ENCODE data around the gene TMPRSS3. TPM values are rescaled to one million over a fixed set of nuclear protein-coding genes. Genes with fewer than 3 reads are reported as not detected.

Gene TMPRSS3
- total RNA-seq, 1 experiment from 2014 or later = 10.3 TPM

DNA sequence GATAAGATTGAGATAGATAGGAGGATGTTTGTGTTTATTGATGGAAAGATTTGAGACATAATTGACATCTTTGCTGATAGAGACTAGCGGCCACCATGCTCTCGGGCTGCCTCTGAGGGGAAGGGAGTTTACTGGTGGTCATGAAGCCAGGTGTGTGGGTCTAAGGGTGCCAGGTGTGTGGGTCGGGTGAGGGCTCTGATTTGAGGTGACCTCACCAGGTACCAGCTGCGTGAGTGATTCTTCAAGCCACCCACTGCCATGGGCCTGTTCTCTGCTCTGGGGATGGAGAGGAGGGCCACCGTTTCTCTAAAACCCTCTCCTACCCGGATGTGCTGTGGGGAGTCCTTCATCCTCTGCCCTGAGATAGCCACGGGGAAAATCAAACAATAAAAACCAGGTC is 11.0 kb upstream of the TMPRSS3 start:
- intact Hi-C loops (cut with micrococcal nuclease; ENCODE audit: unreplicated experiment) = no loop called here
- H3K9me3 Mint-ChIP-seq (ENCODE audit: low read depth, unreplicated experiment) = peaks cover 2% of the 10 kb centered on the region
- H3K4me1 Mint-ChIP-seq (ENCODE audit: low read depth, unreplicated experiment) = no peaks in the 10 kb centered on the region
- BruUV-seq (replicated peaks) = no TSS peak
- H3K36me3 Mint-ChIP-seq (ENCODE audit: insufficient read depth, unreplicated experiment) = no peaks in the 10 kb centered on the region
- H3K27me3 Mint-ChIP-seq (ENCODE audit: unreplicated experiment) = no peaks in the 10 kb centered on the region
- no peak overlapping the region for H3K4me3 Mint-ChIP-seq (ENCODE audit: low read depth, unreplicated experiment)
- CTCF ChIA-PET = no interaction called here
- H3K27ac Mint-ChIP-seq (ENCODE audit: unreplicated experiment) = no peak overlapping the region
- TF ChIP-seq, protein P1, sequence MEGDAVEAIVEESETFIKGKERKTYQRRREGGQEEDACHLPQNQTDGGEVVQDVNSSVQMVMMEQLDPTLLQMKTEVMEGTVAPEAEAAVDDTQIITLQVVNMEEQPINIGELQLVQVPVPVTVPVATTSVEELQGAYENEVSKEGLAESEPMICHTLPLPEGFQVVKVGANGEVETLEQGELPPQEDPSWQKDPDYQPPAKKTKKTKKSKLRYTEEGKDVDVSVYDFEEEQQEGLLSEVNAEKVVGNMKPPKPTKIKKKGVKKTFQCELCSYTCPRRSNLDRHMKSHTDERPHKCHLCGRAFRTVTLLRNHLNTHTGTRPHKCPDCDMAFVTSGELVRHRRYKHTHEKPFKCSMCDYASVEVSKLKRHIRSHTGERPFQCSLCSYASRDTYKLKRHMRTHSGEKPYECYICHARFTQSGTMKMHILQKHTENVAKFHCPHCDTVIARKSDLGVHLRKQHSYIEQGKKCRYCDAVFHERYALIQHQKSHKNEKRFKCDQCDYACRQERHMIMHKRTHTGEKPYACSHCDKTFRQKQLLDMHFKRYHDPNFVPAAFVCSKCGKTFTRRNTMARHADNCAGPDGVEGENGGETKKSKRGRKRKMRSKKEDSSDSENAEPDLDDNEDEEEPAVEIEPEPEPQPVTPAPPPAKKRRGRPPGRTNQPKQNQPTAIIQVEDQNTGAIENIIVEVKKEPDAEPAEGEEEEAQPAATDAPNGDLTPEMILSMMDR (IDR thresholded peaks at IDR 0.05; ENCODE audit: unreplicated experiment) = no peak
- no peak for DNase-seq

DNA sequence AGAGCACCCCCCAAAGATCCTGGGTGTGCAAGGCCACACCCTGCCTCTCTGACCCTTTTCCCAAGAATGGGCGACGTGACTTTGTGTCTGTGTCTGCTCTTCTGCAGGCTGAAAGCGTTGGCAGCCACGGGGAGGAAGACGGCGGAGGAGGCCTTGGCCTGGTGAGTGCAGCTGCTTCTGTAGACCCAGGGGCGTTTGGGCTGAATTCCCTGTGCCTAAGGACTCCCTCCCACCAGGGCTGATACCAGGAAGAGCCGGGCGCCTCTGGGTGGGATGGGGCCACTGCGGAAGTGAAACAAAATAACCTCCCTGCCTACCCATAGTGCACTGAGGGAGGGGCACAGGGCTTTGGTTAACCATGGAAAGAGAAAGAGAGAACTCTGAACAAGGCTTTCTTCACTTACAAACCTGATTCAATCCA is 10.4 kb upstream of the TMPRSS3 start:
- no peak overlapping the region for H3K27ac Mint-ChIP-seq (ENCODE audit: unreplicated experiment)
- H3K36me3 Mint-ChIP-seq (ENCODE audit: insufficient read depth, unreplicated experiment) = no peaks in the 10 kb centered on the region
- CTCF ChIA-PET = no interaction called here
- H3K4me3 Mint-ChIP-seq (ENCODE audit: low read depth, unreplicated experiment) = no peak overlapping the region
- no TSS peak for BruUV-seq (replicated peaks)
- DNase-seq = no peak
- intact Hi-C loops (cut with micrococcal nuclease; ENCODE audit: unreplicated experiment) = no loop called here
- no peaks in the 10 kb centered on the region for H3K4me1 Mint-ChIP-seq (ENCODE audit: low read depth, unreplicated experiment)
- H3K27me3 Mint-ChIP-seq (ENCODE audit: unreplicated experiment) = no peaks in the 10 kb centered on the region
- H3K9me3 Mint-ChIP-seq (ENCODE audit: low read depth, unreplicated experiment) = peaks cover 6% of the 10 kb centered on the region
- TF ChIP-seq, protein P1 (IDR thresholded peaks at IDR 0.05; ENCODE audit: unreplicated experiment) = no peak

DNA sequence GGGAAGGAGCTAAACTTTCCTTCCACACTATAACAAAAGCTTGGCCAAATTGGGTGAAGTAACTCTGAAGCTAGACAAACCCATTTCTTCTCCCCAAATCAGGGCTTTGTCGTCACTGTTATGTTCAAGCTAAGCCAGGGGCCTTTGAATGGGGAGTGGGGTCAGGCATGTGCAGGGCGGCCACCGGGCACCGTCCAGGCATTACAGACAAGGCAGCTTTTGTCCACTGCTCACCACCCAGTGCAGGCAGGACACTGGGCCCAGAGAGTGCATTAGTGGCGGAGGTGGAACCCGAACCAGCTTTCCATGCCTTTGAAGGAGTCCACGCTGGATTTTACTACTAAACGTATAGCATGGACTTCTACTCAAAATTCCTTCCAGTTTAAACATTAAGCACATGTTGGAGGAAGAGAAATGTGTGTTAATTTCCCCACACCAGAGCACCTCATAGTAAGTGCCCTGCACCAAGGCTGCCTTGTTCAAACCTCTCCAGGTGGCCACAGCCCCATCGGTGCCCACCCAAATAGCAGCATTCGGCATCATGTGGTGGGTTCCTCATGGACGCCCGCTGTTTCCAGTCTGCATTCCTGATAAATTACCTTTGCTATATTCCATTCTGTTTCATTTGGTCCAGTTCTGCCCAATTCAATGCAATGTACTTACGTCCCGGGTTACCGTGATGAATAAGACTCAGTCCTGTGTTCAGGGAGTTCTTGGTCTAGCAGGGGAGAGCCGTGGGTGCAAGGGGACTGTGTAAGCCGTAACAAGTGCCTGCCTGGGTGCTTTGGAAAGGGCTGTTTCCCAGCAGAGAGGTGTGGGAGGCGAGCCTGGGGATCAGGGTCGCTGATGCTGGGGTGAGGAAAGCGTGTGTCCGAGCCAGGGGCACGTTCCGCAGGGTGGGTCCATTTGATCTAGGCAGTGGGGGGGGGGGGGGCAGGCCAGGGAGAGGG is 9.5 kb upstream of the TMPRSS3 start:
- no peak overlapping the region for H3K27ac Mint-ChIP-seq (ENCODE audit: unreplicated experiment)
- H3K27me3 Mint-ChIP-seq (ENCODE audit: unreplicated experiment) = no peaks in the 10 kb centered on the region
- CTCF ChIA-PET = no interaction called here
- H3K4me3 Mint-ChIP-seq (ENCODE audit: low read depth, unreplicated experiment) = no peak overlapping the region
- H3K36me3 Mint-ChIP-seq (ENCODE audit: insufficient read depth, unreplicated experiment) = no peaks in the 10 kb centered on the region
- intact Hi-C loops (cut with micrococcal nuclease; ENCODE audit: unreplicated experiment) = no loop called here
- TF ChIP-seq, protein P1 (IDR thresholded peaks at IDR 0.05; ENCODE audit: unreplicated experiment) = no peak
- DNase-seq = no peak
- no TSS peak for BruUV-seq (replicated peaks)
- H3K9me3 Mint-ChIP-seq (ENCODE audit: low read depth, unreplicated experiment) = peaks cover 6% of the 10 kb centered on the region
- no peaks in the 10 kb centered on the region for H3K4me1 Mint-ChIP-seq (ENCODE audit: low read depth, unreplicated experiment)

DNA sequence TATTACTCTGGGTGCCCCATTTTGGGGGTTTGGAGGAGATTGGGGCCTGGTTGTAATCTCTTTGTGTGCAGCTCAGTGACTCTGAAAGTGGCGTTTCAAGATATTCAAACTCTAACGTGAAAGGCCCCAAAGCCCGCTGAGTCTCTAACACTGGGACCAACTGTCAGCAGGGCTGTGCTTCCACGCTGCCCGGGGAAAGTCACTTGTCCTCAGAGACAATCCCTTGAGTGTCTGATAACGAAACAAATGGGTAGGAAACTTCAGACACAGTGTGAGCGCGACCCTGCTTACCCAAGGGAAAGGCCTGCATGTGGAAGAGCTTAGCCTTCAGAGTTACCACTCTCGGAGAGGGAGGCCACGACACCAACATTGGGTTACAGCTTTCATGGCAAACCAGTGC is 8.7 kb upstream of the TMPRSS3 start:
- CTCF ChIA-PET = no interaction called here
- TF ChIP-seq, protein P1 (IDR thresholded peaks at IDR 0.05; ENCODE audit: unreplicated experiment) = no peak
- no peak overlapping the region for H3K4me3 Mint-ChIP-seq (ENCODE audit: low read depth, unreplicated experiment)
- no peaks in the 10 kb centered on the region for H3K4me1 Mint-ChIP-seq (ENCODE audit: low read depth, unreplicated experiment)
- H3K27me3 Mint-ChIP-seq (ENCODE audit: unreplicated experiment) = no peaks in the 10 kb centered on the region
- BruUV-seq (replicated peaks) = no TSS peak
- no peak overlapping the region for H3K27ac Mint-ChIP-seq (ENCODE audit: unreplicated experiment)
- H3K36me3 Mint-ChIP-seq (ENCODE audit: insufficient read depth, unreplicated experiment) = no peaks in the 10 kb centered on the region
- H3K9me3 Mint-ChIP-seq (ENCODE audit: low read depth, unreplicated experiment) = peaks cover 6% of the 10 kb centered on the region
- intact Hi-C loops (cut with micrococcal nuclease; ENCODE audit: unreplicated experiment) = no loop called here
- no peak for DNase-seq

All from Calu3 (cell line).